HEK293 (cell line): ENCODE results near the gene PRR19.
"Not testable (repeated sequence)": the region's sequence is repeated elsewhere in the genome, so short reads cannot be mapped to it uniquely, and the experiment has no call there.

Experiments used
- CTCF ChIP-seq: fragments of 450-650 bp; formaldehyde crosslinking; IDR thresholded peaks from 2 replicates; pipeline ENCODE4 v1.5.1; 2016; ENCODE audit warnings: missing biosample characterization, missing genetic modification characterization
- PRDM10 ChIP-seq: fragments of 450-650 bp; formaldehyde crosslinking; IDR thresholded peaks from 2 replicates; pipeline ENCODE4 v1.5.1; 2016; ENCODE audit warnings: missing biosample characterization, missing genetic modification characterization
- REPIN1 ChIP-seq: fragments of 450-650 bp; formaldehyde crosslinking; IDR thresholded peaks from 2 replicates; pipeline ENCODE4 v1.5.1; 2017; ENCODE audit warnings: missing biosample characterization, missing genetic modification characterization, low read depth
- REST ChIP-seq: fragments of 450-650 bp; formaldehyde crosslinking; IDR thresholded peaks from 2 replicates; pipeline ENCODE4 v1.5.1; 2016; ENCODE audit warnings: missing biosample characterization, missing genetic modification characterization
- SP2 ChIP-seq: fragments of 450-650 bp; formaldehyde crosslinking; IDR thresholded peaks from 2 replicates; pipeline ENCODE4 v1.5.1; 2016; ENCODE audit warnings: missing biosample characterization, missing genetic modification characterization
- ZBTB44 ChIP-seq: fragments of 450-650 bp; IDR thresholded peaks from 2 replicates; pipeline ENCODE4 v1.5.1; 2018; ENCODE audit warnings: missing biosample characterization, mild to moderate bottlenecking, missing genetic modification characterization
- ZNF10 ChIP-seq: fragments of 450-650 bp; formaldehyde crosslinking; IDR thresholded peaks from 2 replicates; pipeline ENCODE4 v1.5.1; 2017; ENCODE audit warnings: missing biosample characterization, missing genetic modification characterization
- ZNF423 ChIP-seq: fragments of 450-650 bp; formaldehyde crosslinking; IDR thresholded peaks from 2 replicates; pipeline ENCODE4 v1.5.1; 2016; ENCODE audit warnings: missing biosample characterization, missing genetic modification characterization
- ZNF521 ChIP-seq: fragments of 450-650 bp; formaldehyde crosslinking; IDR thresholded peaks from 2 replicates; pipeline ENCODE4 v1.5.1; 2017; ENCODE audit warnings: missing biosample characterization, mild to moderate bottlenecking, missing genetic modification characterization
- ZNF707 ChIP-seq: fragments of 450-650 bp; formaldehyde crosslinking; IDR thresholded peaks from 2 replicates; pipeline ENCODE4 v1.5.1; 2016; ENCODE audit warnings: missing biosample characterization, missing genetic modification characterization
- ZXDB ChIP-seq: fragments of 450-650 bp; formaldehyde crosslinking; IDR thresholded peaks from 2 replicates; pipeline ENCODE4 v1.5.1; 2016; ENCODE audit warnings: missing biosample characterization, missing genetic modification characterization
- TF ChIP-seq, protein P1 (sequence below): fragments of 450-650 bp; formaldehyde crosslinking; IDR thresholded peaks from 2 replicates; pipeline ENCODE4 v1.5.1; 2016; ENCODE audit warnings: missing biosample characterization, missing genetic modification characterization, low read depth
- TF ChIP-seq, protein P2 (sequence below): fragments of 450-650 bp; formaldehyde crosslinking; IDR thresholded peaks from 2 replicates; pipeline ENCODE4 v1.5.1; 2016; ENCODE audit warnings: missing biosample characterization, missing genetic modification characterization

GRCh38 chr19:42257842-42258241, 44.1 kb upstream of the PRR19 start:
- not testable (repeated sequence) for TF ChIP-seq CTCF; ZNF423 (tag by site-specific recombination); ZNF707 (tag by site-specific recombination); ZNF10 (tag by site-specific recombination); ZXDB (tag by site-specific recombination); REST (tag by site-specific recombination); REPIN1 (tag by site-specific recombination); ZBTB44 (tag by site-specific recombination); SP2 (tag by site-specific recombination); PRDM10; ZNF521 (tag by site-specific recombination)
- TF ChIP-seq, protein P1, sequence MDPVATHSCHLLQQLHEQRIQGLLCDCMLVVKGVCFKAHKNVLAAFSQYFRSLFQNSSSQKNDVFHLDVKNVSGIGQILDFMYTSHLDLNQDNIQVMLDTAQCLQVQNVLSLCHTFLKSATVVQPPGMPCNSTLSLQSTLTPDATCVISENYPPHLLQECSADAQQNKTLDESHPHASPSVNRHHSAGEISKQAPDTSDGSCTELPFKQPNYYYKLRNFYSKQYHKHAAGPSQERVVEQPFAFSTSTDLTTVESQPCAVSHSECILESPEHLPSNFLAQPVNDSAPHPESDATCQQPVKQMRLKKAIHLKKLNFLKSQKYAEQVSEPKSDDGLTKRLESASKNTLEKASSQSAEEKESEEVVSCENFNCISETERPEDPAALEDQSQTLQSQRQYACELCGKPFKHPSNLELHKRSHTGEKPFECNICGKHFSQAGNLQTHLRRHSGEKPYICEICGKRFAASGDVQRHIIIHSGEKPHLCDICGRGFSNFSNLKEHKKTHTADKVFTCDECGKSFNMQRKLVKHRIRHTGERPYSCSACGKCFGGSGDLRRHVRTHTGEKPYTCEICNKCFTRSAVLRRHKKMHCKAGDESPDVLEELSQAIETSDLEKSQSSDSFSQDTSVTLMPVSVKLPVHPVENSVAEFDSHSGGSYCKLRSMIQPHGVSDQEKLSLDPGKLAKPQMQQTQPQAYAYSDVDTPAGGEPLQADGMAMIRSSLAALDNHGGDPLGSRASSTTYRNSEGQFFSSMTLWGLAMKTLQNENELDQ (tag by site-specific recombination): not testable (repeated sequence)
- TF ChIP-seq, protein P2, sequence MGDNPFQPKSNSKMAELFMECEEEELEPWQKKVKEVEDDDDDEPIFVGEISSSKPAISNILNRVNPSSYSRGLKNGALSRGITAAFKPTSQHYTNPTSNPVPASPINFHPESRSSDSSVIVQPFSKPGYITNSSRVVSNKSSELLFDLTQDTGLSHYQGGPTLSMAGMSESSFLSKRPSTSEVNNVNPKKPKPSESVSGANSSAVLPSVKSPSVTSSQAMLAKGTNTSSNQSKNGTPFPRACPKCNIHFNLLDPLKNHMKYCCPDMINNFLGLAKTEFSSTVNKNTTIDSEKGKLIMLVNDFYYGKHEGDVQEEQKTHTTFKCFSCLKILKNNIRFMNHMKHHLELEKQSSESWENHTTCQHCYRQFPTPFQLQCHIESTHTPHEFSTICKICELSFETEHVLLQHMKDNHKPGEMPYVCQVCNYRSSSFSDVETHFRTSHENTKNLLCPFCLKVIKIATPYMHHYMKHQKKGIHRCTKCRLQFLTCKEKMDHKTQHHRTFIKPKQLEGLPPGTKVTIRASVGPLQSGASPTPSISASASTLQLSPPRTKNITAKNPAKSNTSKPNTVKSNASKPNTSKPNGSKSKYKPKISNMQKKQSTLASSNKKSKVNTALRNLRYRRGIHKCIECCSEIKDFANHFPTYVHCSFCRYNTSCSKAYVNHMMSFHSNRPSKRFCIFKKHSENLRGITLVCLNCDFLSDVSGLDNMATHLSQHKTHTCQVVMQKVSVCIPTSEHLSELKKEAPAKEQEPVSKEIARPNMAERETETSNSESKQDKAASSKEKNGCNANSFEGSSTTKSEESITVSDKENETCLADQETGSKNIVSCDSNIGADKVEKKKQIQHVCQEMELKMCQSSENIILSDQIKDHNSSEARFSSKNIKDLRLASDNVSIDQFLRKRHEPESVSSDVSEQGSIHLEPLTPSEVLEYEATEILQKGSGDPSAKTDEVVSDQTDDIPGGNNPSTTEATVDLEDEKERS: not testable (repeated sequence)
